Trophoblast cell (in vitro differentiated cells and primary cell): Measurements from ENCODE around the gene AMMECR1.
"Not testable (repeated sequence)": the region's sequence is repeated elsewhere in the genome, so short reads cannot be mapped to it uniquely, and the experiment has no call there.

ENCODE experiments used
- DNase-seq, 2 donors: peaks; one replicate each; pipeline ENCODE4 v3.0.0-alpha.2; 2016
- H2AFZ ChIP-seq: 2 replicates; pipeline ENCODE4 v1.6.1; 2013; ENCODE audit warnings: low read length, moderate library complexity, mild to moderate bottlenecking; ENCODE audit not compliant: insufficient read depth, poor library complexity
- H2AK5ac ChIP-seq: 2 replicates; pipeline ENCODE4 v1.6.1; 2013; ENCODE audit warnings: mild to moderate bottlenecking, low read length
- H2BK120ac ChIP-seq: 2 replicates; pipeline ENCODE4 v1.6.1; 2013; ENCODE audit warnings: low read length, mild to moderate bottlenecking, moderate library complexity; ENCODE audit not compliant: insufficient read depth, poor library complexity
- H2BK12ac ChIP-seq: 2 replicates; pipeline ENCODE4 v1.6.1; 2013; ENCODE audit warnings: mild to moderate bottlenecking, low read length, moderate library complexity
- H2BK5ac ChIP-seq: 2 replicates; pipeline ENCODE4 v1.6.1; 2013; ENCODE audit warnings: low read length, low read depth, moderate library complexity, mild to moderate bottlenecking; ENCODE audit not compliant: poor library complexity
- H3K14ac ChIP-seq: 2 replicates; pipeline ENCODE4 v1.6.1; 2013; ENCODE audit warnings: mild to moderate bottlenecking, low read length
- H3K18ac ChIP-seq: 2 replicates; pipeline ENCODE4 v1.6.1; 2013; ENCODE audit warnings: mild to moderate bottlenecking, low read length
- H3K23ac ChIP-seq: 2 replicates; pipeline ENCODE4 v1.6.1; 2013; ENCODE audit warnings: low read length
- H3K27ac ChIP-seq: 2 replicates; pipeline ENCODE4 v1.5.1; 2013; ENCODE audit warnings: low read depth, mild to moderate bottlenecking, inconsistent platforms, low read length, moderate library complexity
- H3K27me3 ChIP-seq: 2 replicates; pipeline ENCODE4 v1.6.1; 2013; ENCODE audit warnings: inconsistent platforms, mild to moderate bottlenecking, low read length, moderate library complexity; ENCODE audit not compliant: insufficient read depth
- H3K36me3 ChIP-seq, 2 experiments: 1 replicate in 1 of 2; 2 replicates in 1 of 2; pipeline ENCODE4 v1.6.1; 2013; ENCODE audit warnings: low read length in 2 of 2, mild to moderate bottlenecking in 2 of 2, moderate library complexity in 1 of 2; ENCODE audit not compliant: insufficient read depth in 2 of 2, control insufficient read depth in 1 of 2
- H3K4ac ChIP-seq: 2 replicates; pipeline ENCODE4 v1.6.1; 2013; ENCODE audit warnings: low read depth, mild to moderate bottlenecking, low read length, moderate library complexity
- H3K4me1 ChIP-seq, 2 experiments: 1 replicate in 1 of 2; 2 replicates in 1 of 2; pipeline ENCODE4 v1.6.1; 2013; ENCODE audit warnings: low read length in 2 of 2, mild to moderate bottlenecking in 2 of 2, moderate library complexity in 1 of 2; ENCODE audit not compliant: insufficient read depth in 2 of 2, control insufficient read depth in 1 of 2
- H3K4me2 ChIP-seq: 2 replicates; pipeline ENCODE4 v1.6.1; 2013; ENCODE audit warnings: inconsistent platforms, mild to moderate bottlenecking, low read length, moderate library complexity
- H3K4me3 ChIP-seq: 2 replicates; pipeline ENCODE4 v1.5.1; 2013; ENCODE audit warnings: mild to moderate bottlenecking, low read depth, low read length, inconsistent platforms
- H3K79me1 ChIP-seq: one replicate; pipeline ENCODE4 v1.6.1; 2013; ENCODE audit warnings: low read length
- H3K79me2 ChIP-seq: 2 replicates; pipeline ENCODE4 v1.6.1; 2013; ENCODE audit warnings: low read length, mild to moderate bottlenecking; ENCODE audit not compliant: control insufficient read depth, insufficient read depth, poor library complexity
- H3K9ac ChIP-seq: 2 replicates; pipeline ENCODE4 v1.6.1; 2013; ENCODE audit warnings: mild to moderate bottlenecking, low read length
- H3K9me3 ChIP-seq: 2 replicates; pipeline ENCODE4 v1.6.1; 2013; ENCODE audit warnings: low read depth, mild to moderate bottlenecking, control low read depth, inconsistent platforms, low read length; ENCODE audit not compliant: insufficient read depth
- H4K12ac ChIP-seq: 2 replicates; pipeline ENCODE4 v1.6.1; 2013; ENCODE audit warnings: low read depth, mild to moderate bottlenecking, low read length, moderate library complexity
- H4K8ac ChIP-seq: 2 replicates; pipeline ENCODE4 v1.6.1; 2013; ENCODE audit warnings: low read depth, mild to moderate bottlenecking, low read length, moderate library complexity
- H4K91ac ChIP-seq: one replicate; pipeline ENCODE4 v1.6.1; 2013; ENCODE audit warnings: low read depth, mild to moderate bottlenecking, low read length, moderate library complexity
- WGBS: extraction: QIAGEN DNeasy Blood & Tissue Kit; methylation state at CpG from one replicate; pipeline ENCODE4 v1.1.7; 2013; ENCODE audit warnings: missing lambda C conversion rate; ENCODE audit not compliant: insufficient read length, insufficient coverage; ENCODE audit errors: extremely low coverage; 5-methylcytosine and 5-hydroxymethylcytosine counted together

AMMECR1 gene

DNA sequence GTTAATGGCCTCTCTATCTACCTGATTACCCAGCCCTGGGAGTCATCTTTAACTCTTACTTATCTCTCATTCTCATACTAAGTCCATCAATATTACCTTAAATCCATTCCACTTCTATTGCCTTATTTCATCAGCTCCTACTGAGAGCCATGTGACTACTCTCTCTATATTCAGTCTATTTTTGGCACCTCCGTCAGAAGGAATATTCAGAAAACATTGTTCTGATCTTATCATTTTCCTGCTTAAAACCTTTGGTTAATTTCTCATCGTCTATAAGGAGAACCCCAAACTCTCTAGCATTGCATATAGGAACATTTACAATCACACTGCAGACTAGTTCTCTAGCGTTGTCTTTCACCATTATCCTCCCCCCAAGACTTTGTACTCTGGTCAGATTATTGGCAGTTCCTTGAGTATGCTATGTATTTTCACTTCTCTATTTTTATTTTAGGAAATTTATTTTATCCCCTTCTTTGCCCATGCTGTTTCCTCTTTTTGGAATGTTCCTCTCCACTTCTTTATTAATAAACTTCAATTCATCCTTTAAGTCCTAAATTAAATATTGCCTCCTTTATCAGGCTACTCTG lies 13.7 kb upstream of the AMMECR1 start:
- no peak overlapping the region for H4K91ac ChIP-seq
- H2BK5ac ChIP-seq: no peak overlapping the region
- H3K9me3 ChIP-seq: no peaks in the 10 kb centered on the region
- DNase-seq: no peak
- H2BK12ac ChIP-seq: no peak overlapping the region
- no peak overlapping the region for H3K4me3 ChIP-seq
- no peak overlapping the region for H4K12ac ChIP-seq
- WGBS: no CpG with 5 or more reads among the region's 3 CpGs
- H4K8ac ChIP-seq: no peak overlapping the region
- no peaks in the 10 kb centered on the region for H3K79me2 ChIP-seq
- H2AK5ac ChIP-seq: no peak overlapping the region
- no peak overlapping the region for H3K27ac ChIP-seq
- H3K4me1 ChIP-seq: no peaks in the 10 kb centered on the region
- H3K23ac ChIP-seq: no peak overlapping the region
- no peaks in the 10 kb centered on the region for H3K79me1 ChIP-seq
- no peak overlapping the region for H3K18ac ChIP-seq
- no peaks in the 10 kb centered on the region for H3K27me3 ChIP-seq
- no peak overlapping the region for H3K4me2 ChIP-seq
- no peak overlapping the region for H2AFZ ChIP-seq
- no peak overlapping the region for H3K9ac ChIP-seq
- H3K36me3 ChIP-seq: no peaks in the 10 kb centered on the region
- H3K4ac ChIP-seq: no peak overlapping the region
- no peak overlapping the region for H3K14ac ChIP-seq
- no peak overlapping the region for H2BK120ac ChIP-seq

DNA sequence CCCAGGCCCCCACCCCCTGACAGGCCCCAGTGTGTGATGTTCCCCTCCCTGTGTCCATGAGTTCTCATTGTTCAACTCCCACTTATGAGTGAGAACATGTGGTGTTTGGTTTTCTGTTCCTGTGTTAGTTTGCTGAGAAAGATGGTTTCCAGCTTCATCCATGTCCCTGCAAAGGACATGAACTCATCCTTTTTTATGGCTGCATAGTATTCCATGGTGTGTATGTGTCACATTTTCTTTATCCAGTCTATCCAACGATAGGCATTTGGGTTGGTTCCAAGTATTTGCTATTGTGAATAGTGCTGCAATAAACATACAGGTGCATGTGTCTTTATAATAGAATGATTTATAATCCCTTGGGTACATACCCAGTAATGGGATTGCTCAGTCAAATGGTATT lies 10.7 kb upstream of the AMMECR1 start:
- not testable (repeated sequence) for H3K4me1 ChIP-seq, DNase-seq, H2BK120ac ChIP-seq, H3K23ac ChIP-seq, H2BK12ac ChIP-seq, H3K27ac ChIP-seq, H3K9me3 ChIP-seq, H3K18ac ChIP-seq, H3K4ac ChIP-seq, H3K79me1 ChIP-seq, H4K91ac ChIP-seq, H3K9ac ChIP-seq, H3K4me2 ChIP-seq, H4K12ac ChIP-seq, H3K27me3 ChIP-seq, H4K8ac ChIP-seq, H3K4me3 ChIP-seq, H3K79me2 ChIP-seq, H3K36me3 ChIP-seq, H2BK5ac ChIP-seq, H3K14ac ChIP-seq, H2AFZ ChIP-seq, H2AK5ac ChIP-seq
- no CpG with 5 or more reads among the region's 1 CpG for WGBS

DNA sequence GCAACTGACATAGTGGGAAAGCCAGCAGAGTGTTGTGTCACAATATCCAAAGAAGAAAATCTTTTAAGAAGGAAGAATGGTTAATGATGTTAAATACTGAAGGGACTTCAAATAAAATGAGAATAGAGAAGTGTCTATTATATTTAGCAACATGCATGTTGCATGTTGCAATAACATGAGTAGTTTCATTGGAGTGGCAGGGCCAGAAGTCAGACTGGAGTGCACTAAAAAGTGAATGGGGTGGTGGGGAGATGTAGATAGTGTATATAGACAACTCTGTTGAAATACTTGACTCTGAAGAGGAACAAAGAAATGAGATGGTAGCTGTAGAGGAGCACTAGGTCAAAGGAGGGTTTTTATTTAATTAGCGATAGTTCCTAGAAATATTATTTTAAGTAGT lies 9.5 kb upstream of the AMMECR1 start:
- Histone ChIP-seq H3K18ac (no peak overlapping the region), H3K79me2 (no peaks in the 10 kb centered on the region), H4K91ac (no peak overlapping the region), H3K4me1 (no peaks in the 10 kb centered on the region), H3K9me3 (no peaks in the 10 kb centered on the region), H3K9ac (no peak overlapping the region), H3K27ac (no peak overlapping the region), H3K4me3 (no peak overlapping the region), H4K8ac (no peak overlapping the region), H3K36me3 (no peaks in the 10 kb centered on the region), H3K23ac (no peak overlapping the region), H2BK5ac (no peak overlapping the region), H2AFZ (no peak overlapping the region), H3K79me1 (no peaks in the 10 kb centered on the region), H3K27me3 (no peaks in the 10 kb centered on the region), H3K4ac (no peak overlapping the region), H2BK12ac (no peak overlapping the region), H3K4me2 (no peak overlapping the region), H4K12ac (no peak overlapping the region), H2BK120ac (no peak overlapping the region), H2AK5ac (no peak overlapping the region), H3K14ac (no peak overlapping the region)
- WGBS: no CpG with 5 or more reads among the region's 1 CpG
- DNase-seq: no peak

DNA sequence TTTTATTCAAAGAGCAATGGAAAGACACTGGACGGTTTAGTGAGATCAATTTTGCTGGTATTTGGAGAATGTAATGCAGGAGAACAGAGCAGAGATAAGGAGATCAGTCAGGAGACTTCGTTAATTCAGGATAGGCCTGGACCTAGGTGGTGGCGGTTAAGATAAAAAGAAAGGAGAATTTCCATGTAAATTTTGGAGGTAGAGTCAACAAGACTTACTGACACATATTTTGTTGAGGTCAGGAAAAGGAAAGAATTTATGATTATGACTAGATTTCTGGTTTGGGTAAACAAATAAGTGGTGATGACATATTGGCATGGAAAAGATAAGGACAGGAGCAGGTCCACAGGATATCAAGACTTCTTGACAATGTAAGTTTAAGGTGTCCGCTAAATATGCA lies 8.8 kb upstream of the AMMECR1 start:
- Histone ChIP-seq H3K79me1 (no peaks in the 10 kb centered on the region), H3K14ac (no peak overlapping the region), H2AFZ (no peak overlapping the region), H3K27ac (no peak overlapping the region), H3K23ac (no peak overlapping the region), H3K27me3 (no peaks in the 10 kb centered on the region), H3K9me3 (no peaks in the 10 kb centered on the region), H4K12ac (no peak overlapping the region), H2BK12ac (no peak overlapping the region), H3K36me3 (no peaks in the 10 kb centered on the region), H3K9ac (no peak overlapping the region), H3K4me1 (no peaks in the 10 kb centered on the region), H4K8ac (no peak overlapping the region), H2AK5ac (no peak overlapping the region), H2BK5ac (no peak overlapping the region), H2BK120ac (no peak overlapping the region), H3K4me2 (no peak overlapping the region), H3K79me2 (no peaks in the 10 kb centered on the region), H3K4ac (no peak overlapping the region), H3K4me3 (no peak overlapping the region), H4K91ac (no peak overlapping the region), H3K18ac (no peak overlapping the region)
- no peak for DNase-seq
- no CpG with 5 or more reads among the region's 4 CpGs for WGBS
